Fibroblast of lung (primary cell): Measurements from ENCODE around the gene SLC22A7.

ENCODE experiments used
- EZH2 ChIP-seq: IDR thresholded peaks from 2 replicates; pipeline ENCODE4 v1.5.1; 2012; ENCODE audit warnings: low read length, control low read depth, mild to moderate bottlenecking; ENCODE audit errors: missing control alignments
- TF ChIP-seq, protein P1 (sequence below), 2 donors: IDR thresholded peaks in 1 of 2; conservative IDR thresholded peaks in 1 of 2; 1 replicate in 1 of 2; 2 replicates in 1 of 2; pipeline ENCODE4 v1.5.1; 2011 to 2012; ENCODE audit warnings: low read length in 2 of 2, control low read depth in 1 of 2, inconsistent platforms in 1 of 2, low read depth in 1 of 2, mild to moderate bottlenecking in 1 of 2

DNA sequence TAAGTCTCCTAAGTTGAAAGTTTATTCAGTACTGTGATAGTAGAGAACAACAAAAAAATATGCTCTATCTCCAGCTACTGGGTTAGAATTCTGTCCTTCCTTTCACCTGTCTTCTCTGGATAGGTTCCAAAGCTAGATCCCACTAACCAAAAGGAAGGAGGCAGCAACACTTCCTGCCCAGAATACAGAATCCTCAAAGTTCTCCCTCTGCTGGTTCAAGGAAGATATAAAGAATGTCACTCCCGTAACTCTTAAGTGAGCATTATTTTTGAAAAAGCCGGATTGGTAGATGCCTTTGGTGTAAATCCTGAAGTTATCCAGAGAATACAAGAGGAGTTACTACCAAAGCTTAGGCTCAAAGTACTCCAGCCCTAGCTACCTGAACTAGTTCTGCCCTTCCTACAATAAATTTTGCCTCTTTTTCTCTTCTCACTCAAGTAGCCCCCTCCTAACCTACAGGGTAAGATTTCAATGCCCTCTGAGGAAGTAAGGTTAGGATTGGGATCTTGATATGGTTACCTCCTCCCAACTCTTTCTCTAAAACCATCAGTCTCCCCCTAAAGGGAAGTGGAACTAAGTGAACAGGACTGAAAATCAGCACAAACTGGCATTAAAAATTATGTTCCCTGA is 36.5 kb downstream of the SLC22A7 start:
- TF ChIP-seq, protein P1, sequence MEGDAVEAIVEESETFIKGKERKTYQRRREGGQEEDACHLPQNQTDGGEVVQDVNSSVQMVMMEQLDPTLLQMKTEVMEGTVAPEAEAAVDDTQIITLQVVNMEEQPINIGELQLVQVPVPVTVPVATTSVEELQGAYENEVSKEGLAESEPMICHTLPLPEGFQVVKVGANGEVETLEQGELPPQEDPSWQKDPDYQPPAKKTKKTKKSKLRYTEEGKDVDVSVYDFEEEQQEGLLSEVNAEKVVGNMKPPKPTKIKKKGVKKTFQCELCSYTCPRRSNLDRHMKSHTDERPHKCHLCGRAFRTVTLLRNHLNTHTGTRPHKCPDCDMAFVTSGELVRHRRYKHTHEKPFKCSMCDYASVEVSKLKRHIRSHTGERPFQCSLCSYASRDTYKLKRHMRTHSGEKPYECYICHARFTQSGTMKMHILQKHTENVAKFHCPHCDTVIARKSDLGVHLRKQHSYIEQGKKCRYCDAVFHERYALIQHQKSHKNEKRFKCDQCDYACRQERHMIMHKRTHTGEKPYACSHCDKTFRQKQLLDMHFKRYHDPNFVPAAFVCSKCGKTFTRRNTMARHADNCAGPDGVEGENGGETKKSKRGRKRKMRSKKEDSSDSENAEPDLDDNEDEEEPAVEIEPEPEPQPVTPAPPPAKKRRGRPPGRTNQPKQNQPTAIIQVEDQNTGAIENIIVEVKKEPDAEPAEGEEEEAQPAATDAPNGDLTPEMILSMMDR (conservative IDR thresholded peaks at IDR 0.05 in 1 of 2, IDR thresholded peaks at IDR 0.05 in 1 of 2; ENCODE audit: low read depth in 1 of 2, low read length in 2 of 2) = peak; percentile 60 to 65
- no peak for TF ChIP-seq EZH2
